ENCODE measurements around the gene C2CD4B.

- TF ChIP-seq CTCF (IDR thresholded peaks at IDR 0.05), result no peak
- no peak for TF ChIP-seq EP300 (IDR thresholded peaks at IDR 0.05)
Measured at GRCh38 chr15:62188744-62189143, 23.7 kb upstream of the C2CD4B start.
